CD4-positive, alpha-beta T cell (primary cell): ENCODE results near the gene NPAS3. TPM values are rescaled to one million over a fixed set of nuclear protein-coding genes. Genes with fewer than 3 reads are reported as not detected.

Experiments used
- ATAC-seq: fragments of 200-7000 bp; cut with Tn5 transposase; one replicate; pipeline ENCODE4 v1.10.0; 2022; ENCODE audit warnings: mild to moderate bottlenecking; ENCODE audit not compliant: poor library complexity
- CTCF ChIA-PET: fragments of 350-600 bp; sonication (Branson Sonifier 250); formaldehyde crosslinking; loops from one replicate; lab custom pipeline; 2021; ENCODE audit warnings: antibody characterized with exemption, inconsistent platforms; lab: Charles Lee
- POLR2A ChIA-PET: fragments of 350-600 bp; sonication (Branson Sonifier 250); formaldehyde crosslinking; loops from one replicate; lab custom pipeline; 2021; ENCODE audit warnings: antibody characterized with exemption, inconsistent platforms; lab: Charles Lee
- DNase-seq, 14 experiments: peaks; one replicate each; pipeline ENCODE4 v3.0.0-alpha.2; 2013 to 2020; ENCODE audit warnings: mixed read lengths in 2 of 14
- H3K27ac ChIP-seq, 2 donors: one replicate each; pipeline versions ENCODE4 v1.5.1 to v1.7.0; 2013; ENCODE audit warnings: low read length in 2 of 2, low read depth in 1 of 2, mild to moderate bottlenecking in 1 of 2
- H3K27me3 ChIP-seq, 2 experiments: 1 replicate in 1 of 2; 2 replicates in 1 of 2; pipeline versions ENCODE4 v1.6.1 to v1.7.0; 2013; ENCODE audit warnings: low read length in 2 of 2, control low read depth in 1 of 2, mild to moderate bottlenecking in 1 of 2, moderate library complexity in 1 of 2; ENCODE audit not compliant: insufficient read depth in 2 of 2, control insufficient read depth in 1 of 2
- H3K36me3 ChIP-seq: one replicate; pipeline ENCODE4 v1.6.1; 2013; ENCODE audit warnings: low read length, control low read depth; ENCODE audit not compliant: insufficient read depth
- H3K4me1 ChIP-seq: one replicate; pipeline ENCODE4 v1.6.1; 2013; ENCODE audit warnings: low read length, control low read depth; ENCODE audit not compliant: insufficient read depth
- H3K4me3 ChIP-seq: one replicate; pipeline ENCODE4 v1.5.1; 2013; ENCODE audit warnings: mild to moderate bottlenecking, low read length, moderate library complexity
- H3K9me3 ChIP-seq, 2 experiments: 1 replicate in 1 of 2; 2 replicates in 1 of 2; pipeline versions ENCODE4 v1.6.1 to v1.7.0; 2013; ENCODE audit warnings: low read length in 2 of 2, mild to moderate bottlenecking in 2 of 2, control low read depth in 1 of 2, moderate library complexity in 1 of 2; ENCODE audit not compliant: control insufficient read depth in 1 of 2, insufficient read depth in 1 of 2
- H3K27ac Mint-ChIP-seq: one replicate; pipeline ENCODE4 v1.8.0; 2020; ENCODE audit warnings: mixed read lengths
- H3K27me3 Mint-ChIP-seq: one replicate; pipeline ENCODE4 v1.8.0; 2021; ENCODE audit warnings: mixed read lengths
- H3K36me3 Mint-ChIP-seq: one replicate; pipeline ENCODE4 v1.8.0; 2021; ENCODE audit warnings: low read depth, mixed read lengths
- H3K4me1 Mint-ChIP-seq: one replicate; pipeline ENCODE4 v1.8.0; 2021; ENCODE audit warnings: low read depth, mixed read lengths
- H3K4me3 Mint-ChIP-seq: one replicate; pipeline ENCODE4 v1.8.0; 2020; ENCODE audit warnings: mild to moderate bottlenecking, mixed read lengths
- H3K9me3 Mint-ChIP-seq: one replicate; pipeline ENCODE4 v1.8.0; 2020; ENCODE audit warnings: mixed read lengths
- CTCF ChIP-seq: fragments of 200-600 bp; IDR thresholded peaks from one replicate; pipeline ENCODE4 v1.8.0; 2022; ENCODE audit warnings: antibody characterized with exemption, mild to moderate bottlenecking
- intact Hi-C, 2 experiments: fragments of 100-400 bp; cut with DNase I in 1 of 2; cut with micrococcal nuclease in 1 of 2; formaldehyde crosslinking; loops; one replicate each; pipeline versions ENCODE4 v1.15.1 to v1.9.0; 2023 to 2025; cut with DNase I, micrococcal nuclease
- total RNA-seq, 174 experiments: library from RNA in 2 of 174; stranded (reverse) in 2 of 174; gene quantifications; one replicate each; pipeline ENCODE4 v1.2.3 and lab custom pipeline; 2021 to 2026

NPAS3 gene
- total RNA-seq, 2 experiments from 2014 or later, result not detected

GRCh38 chr14:33747749-33748148 lies 809.1 kb downstream of the NPAS3 start:
- DNase-seq, result no peak
- POLR2A ChIA-PET, result no interaction called here
- intact Hi-C loops, result no loop called here
- no peak for TF ChIP-seq CTCF
- H3K9me3 ChIP-seq, result peaks cover 0 to 4% of the 10 kb centered on the region in 2 experiments
- H3K27me3 Mint-ChIP-seq, result peaks cover 5% of the 10 kb centered on the region
- no peaks in the 10 kb centered on the region for H3K4me1 Mint-ChIP-seq
- H3K4me1 ChIP-seq, result no peaks in the 10 kb centered on the region
- H3K36me3 Mint-ChIP-seq, result no peaks in the 10 kb centered on the region
- H3K9me3 Mint-ChIP-seq, result no peaks in the 10 kb centered on the region
- no peaks in the 10 kb centered on the region for H3K36me3 ChIP-seq
- H3K4me3 Mint-ChIP-seq, result no peak overlapping the region
- ATAC-seq, result no peak
- H3K4me3 ChIP-seq, result no peak overlapping the region
- no peak overlapping the region for H3K27ac ChIP-seq
- H3K27ac Mint-ChIP-seq, result no peak overlapping the region
- H3K27me3 ChIP-seq, result peaks cover 0 to 5% of the 10 kb centered on the region in 2 experiments
- CTCF ChIA-PET, result no interaction called here

- Mint-ChIP-seq H3K27ac (no peak overlapping the region), H3K4me1 (no peaks in the 10 kb centered on the region), H3K36me3 (no peaks in the 10 kb centered on the region), H3K9me3 (no peaks in the 10 kb centered on the region), H3K4me3 (no peak overlapping the region), H3K27me3 (peaks cover 15% of the 10 kb centered on the region)
- TF ChIP-seq CTCF, result no peak
- H3K9me3 ChIP-seq, result no peaks in the 10 kb centered on the region
- H3K36me3 ChIP-seq, result no peaks in the 10 kb centered on the region
- no peak overlapping the region for H3K27ac ChIP-seq
- intact Hi-C loops, result no loop called here
- ATAC-seq (no peak), DNase-seq (no peak)
- ChIA-PET CTCF (no interaction called here), POLR2A (no interaction called here)
- H3K4me1 ChIP-seq, result no peaks in the 10 kb centered on the region
- H3K4me3 ChIP-seq, result no peak overlapping the region
- peaks cover 0 to 5% of the 10 kb centered on the region in 2 experiments for H3K27me3 ChIP-seq
Observed at GRCh38 chr14:33754261-33754660, 815.6 kb downstream of the NPAS3 start.

GRCh38 chr14:33755358-33755757 lies 816.7 kb downstream of the NPAS3 start:
- DNase-seq, result no peak
- TF ChIP-seq CTCF, result no peak
- intact Hi-C loops, result no loop called here
- Mint-ChIP-seq H3K27ac (no peak overlapping the region), H3K27me3 (peaks cover 15% of the 10 kb centered on the region), H3K4me3 (no peak overlapping the region), H3K36me3 (no peaks in the 10 kb centered on the region), H3K9me3 (no peaks in the 10 kb centered on the region), H3K4me1 (no peaks in the 10 kb centered on the region)
- ChIA-PET CTCF (no interaction called here), POLR2A (interaction anchor here (0.6 kb wide), 1 partner anchor 975 kb away, joined by 3 read pairs; no protein-coding TSS in a partner anchor)
- Histone ChIP-seq H3K9me3 (no peaks in the 10 kb centered on the region), H3K27me3 (peaks cover 0 to 5% of the 10 kb centered on the region in 2 experiments), H3K4me3 (no peak overlapping the region), H3K27ac (no peak overlapping the region), H3K4me1 (no peaks in the 10 kb centered on the region), H3K36me3 (no peaks in the 10 kb centered on the region)
- ATAC-seq, result no peak
